ENCODE measurements around the gene CCDC187.
"Not testable (repeated sequence)": the region's sequence is repeated elsewhere in the genome, so short reads cannot be mapped to it uniquely, and the experiment has no call there.

The CCDC187 gene

DNA sequence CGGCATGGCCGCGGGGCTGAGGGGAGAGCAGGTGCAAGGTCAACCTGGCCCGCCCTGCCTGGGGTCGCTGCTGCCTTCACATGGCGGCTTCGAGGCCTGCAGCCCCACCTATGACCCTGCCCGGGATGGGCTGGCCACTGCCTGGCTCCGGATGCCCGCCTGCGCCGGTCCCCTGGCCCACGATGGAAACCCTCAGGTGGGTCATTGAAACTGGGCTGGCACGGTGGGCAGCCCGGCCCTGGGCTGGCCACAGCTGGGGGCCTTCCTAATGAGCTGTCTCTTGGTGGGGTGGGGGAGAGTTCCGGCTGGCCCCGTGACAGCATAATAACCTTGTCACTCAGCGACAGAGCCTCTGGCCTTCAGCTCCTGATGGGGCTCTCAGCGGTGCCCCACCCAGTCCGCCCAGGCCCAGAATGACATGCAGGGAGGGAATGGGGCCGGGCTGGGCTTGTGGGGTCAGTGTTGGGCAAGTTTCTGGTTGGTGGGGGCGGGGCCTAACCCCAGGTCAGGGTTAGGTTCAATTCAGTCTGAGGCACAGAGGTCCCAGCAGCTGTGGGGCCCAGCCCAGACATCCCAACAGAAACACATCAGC lies at the start of gene CCDC187:
Gene CCDC187, minus strand, starts transcription at position 270 of the 592 bp plus-strand sequence. Its CDS starts 264 bp downstream, at position 6.
- DNase-seq: no peak

DNA sequence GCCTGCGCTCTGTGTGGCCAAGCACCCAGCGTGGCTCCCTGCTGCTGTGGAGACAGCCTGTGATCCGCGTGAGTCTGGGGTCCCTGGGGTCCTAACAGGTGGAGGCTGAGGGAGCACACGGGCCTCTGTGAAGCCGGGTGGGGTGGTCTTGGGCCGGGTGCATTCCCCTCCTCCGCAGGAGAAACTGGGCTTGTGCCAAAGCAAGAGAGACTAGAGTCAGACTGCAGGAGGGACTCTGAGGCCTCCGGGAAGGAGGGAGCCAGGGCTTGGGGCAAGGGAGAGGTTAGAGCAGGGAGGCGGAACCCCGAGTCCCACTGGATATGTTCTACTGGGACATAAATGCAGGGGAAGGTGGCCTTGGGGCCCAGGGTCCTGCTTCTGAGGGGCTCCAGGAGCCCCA lies 49.2 kb upstream of the CCDC187 start:
- DNase-seq: no peak

DNA sequence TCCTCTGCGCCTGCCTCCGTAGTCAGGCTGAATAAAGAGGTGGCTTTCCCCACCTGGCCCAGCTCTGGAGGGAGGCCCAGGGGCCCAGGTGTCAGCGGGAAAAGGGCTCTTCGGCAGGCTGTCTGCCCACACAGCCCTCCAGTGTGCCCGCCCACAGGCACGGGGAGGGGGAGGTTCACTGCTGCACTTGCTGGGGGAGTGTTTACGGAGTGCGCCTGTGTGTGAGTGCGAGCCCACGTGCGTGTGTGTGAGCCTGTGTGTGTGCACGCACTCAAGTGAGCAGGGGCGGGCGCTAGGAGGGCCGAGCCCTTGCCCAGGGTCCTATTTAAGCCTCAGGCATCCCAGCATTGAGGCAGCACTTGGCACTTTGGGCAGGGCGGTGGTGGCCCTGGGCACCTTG lies 48.8 kb upstream of the CCDC187 start:
- no peak for DNase-seq

DNA sequence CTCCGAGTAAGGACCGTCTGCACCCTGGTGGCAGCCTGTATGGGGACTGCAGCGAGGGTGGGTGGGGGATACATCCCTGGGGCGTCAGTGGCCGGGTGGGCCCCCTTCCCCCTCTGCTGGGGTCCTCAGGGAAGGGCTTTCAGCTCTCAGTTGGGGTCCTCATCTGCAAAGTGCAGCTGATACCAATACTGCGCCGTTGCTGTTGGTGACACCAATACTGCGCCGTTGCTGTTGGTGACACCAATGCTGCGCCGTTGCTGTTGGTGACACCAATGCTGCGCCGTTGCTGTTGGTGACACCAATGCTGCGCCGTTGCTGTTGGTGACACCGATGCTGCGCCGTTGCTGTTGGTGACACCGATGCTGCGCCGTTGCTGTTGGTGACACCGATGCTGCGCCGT lies 48.0 kb upstream of the CCDC187 start:
- not testable (repeated sequence) for DNase-seq

DNA sequence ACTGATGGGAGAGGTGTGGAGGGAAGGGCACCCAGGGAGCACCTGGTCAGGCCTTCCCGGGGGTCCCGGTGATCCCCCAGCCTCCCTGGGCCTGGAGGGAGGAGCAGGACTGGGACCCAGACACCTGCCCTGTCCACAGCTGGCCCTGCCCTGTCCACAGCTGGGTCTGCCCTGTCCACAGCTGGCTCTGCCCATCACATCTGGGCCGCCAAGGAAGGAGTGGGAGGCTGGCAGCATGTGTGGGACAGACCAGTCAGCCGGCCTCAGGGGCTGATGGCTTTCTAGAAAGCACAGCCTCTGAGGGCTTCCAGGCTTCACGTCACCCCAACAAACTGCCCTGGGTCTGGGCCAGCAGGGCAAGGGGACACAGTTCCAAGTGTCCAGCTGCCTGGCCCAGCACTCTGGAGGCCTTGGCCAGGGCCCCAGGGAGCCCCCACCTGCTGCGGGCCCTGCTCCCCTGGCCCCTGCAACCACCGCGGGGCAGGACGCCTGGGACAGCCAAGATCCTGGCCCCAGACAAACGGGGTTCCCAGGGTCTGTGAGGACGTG lies 47.4 kb upstream of the CCDC187 start:
- DNase-seq: no peak

DNA sequence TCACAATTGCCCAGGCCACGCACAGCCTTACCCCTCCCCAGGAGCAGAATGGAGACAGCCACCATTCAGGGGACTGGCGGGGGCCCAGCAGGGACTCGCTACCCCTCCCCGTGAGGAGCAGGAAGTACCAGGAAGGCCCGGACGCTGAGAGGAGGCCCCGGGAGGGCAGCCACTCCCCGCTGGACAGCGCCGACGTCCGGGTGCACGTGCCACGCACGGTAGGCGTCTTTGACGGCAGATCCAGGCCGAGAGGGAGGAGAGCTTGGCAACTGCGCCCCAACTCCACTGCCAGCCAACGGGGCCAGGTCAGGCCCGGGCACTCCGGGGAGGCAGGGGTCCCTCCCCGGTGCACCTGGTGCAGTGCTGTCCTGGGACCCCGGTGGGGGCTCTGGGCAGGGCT lies 45.7 kb upstream of the CCDC187 start:
- DNase-seq: no peak

DNA sequence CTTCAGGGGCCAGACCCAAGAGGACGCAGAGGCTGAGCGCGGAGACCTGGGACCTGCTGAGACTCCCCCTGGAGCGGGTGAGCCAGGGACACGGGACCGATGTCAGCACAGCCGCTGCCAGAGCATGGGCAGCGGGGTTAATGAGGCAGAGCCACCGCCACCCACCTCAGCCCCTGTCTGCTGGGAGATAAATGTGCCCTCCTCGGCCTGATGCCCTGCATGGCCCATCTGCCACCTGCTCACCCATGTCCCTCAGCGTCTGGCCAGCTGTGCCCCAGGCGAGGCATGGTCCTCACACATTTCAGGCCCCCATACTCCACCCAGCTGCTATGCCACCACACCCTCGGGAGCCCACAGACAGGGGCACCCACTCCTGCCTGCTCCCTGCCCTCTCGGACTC lies 44.8 kb upstream of the CCDC187 start:
- DNase-seq: no peak

DNA sequence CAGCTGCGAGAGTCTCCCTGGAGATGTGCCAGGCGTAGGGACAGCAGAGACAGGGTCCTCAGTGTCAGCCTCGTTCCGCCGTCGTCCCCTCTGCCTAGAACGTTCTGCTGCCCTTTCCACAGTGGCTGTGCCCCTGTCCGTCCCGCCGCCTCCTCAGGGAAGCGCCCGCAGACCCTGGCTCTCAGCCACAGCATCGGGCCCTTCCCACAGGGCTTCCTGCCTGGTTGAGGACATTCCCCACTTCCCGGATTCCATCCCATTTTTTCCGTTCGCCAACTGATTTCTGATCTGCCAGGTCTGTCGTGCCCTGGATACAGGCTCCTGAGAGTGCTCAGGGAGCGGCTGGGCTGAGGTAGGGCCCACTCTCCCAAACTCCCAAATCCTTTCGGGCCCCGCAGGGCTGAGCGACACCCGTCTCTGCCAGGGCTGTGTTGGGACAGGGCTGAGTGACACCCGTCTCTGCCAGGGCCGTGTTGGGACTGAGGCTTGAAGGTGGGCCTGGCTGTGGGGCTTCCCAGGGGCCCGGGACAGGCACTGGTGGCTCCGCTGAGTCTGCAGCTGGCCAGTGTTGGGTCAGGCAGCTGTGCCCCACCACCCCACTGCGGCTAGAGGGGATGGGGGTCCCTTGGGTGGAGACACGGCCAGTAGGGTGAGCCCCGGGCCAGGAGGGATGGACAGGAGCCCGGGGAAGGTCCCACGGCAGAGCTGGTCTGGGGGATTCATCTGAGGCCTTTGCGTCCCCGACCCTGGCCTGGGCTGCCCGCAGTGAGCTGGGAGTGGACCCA lies 43.8 kb upstream of the CCDC187 start:
- DNase-seq: no peak

DNA sequence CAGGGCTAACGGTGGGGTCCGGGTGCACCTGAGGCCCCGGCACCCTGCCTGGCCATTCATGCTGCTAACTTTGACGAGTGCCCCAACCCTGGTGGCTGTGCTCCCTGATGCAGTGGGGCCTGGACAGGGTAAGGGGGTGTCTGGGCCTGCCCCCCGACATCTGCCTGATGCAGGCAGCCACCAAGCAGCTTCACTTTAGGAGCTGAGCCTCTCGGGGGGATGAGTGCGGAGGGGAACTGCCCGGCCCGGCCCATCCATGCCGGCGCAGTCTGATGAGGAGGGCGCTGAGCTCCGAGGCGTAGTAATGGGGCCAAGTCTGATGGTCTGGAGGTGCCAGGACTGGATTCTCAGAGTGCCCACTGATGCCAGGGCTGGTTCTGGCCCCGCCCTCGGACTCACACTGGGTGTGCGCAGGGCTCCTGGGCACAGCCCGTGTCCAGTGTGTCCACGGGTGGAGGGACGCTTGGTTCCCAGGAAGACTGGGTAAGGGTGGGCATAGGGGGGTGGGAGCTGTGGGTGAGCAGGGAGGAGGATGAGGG lies 43.1 kb upstream of the CCDC187 start:
- DNase-seq: no peak

DNA sequence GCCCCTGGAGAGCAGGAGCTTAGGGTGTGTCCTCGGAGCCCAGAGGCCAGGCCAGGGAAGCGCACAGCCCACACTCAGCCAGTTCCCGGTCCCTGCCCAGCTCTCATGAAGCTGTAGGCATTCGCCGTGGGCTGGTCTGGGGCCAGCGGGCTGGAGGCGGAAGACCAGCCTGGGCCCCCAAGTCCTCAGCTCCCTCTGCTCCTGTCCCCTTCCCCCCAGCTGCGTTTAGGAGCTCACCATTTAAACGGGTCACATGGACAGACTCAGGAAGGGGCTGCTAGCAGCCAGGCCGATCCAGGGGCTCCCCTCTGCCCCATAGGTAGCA lies 42.2 kb upstream of the CCDC187 start:
- DNase-seq: no peak

DNA sequence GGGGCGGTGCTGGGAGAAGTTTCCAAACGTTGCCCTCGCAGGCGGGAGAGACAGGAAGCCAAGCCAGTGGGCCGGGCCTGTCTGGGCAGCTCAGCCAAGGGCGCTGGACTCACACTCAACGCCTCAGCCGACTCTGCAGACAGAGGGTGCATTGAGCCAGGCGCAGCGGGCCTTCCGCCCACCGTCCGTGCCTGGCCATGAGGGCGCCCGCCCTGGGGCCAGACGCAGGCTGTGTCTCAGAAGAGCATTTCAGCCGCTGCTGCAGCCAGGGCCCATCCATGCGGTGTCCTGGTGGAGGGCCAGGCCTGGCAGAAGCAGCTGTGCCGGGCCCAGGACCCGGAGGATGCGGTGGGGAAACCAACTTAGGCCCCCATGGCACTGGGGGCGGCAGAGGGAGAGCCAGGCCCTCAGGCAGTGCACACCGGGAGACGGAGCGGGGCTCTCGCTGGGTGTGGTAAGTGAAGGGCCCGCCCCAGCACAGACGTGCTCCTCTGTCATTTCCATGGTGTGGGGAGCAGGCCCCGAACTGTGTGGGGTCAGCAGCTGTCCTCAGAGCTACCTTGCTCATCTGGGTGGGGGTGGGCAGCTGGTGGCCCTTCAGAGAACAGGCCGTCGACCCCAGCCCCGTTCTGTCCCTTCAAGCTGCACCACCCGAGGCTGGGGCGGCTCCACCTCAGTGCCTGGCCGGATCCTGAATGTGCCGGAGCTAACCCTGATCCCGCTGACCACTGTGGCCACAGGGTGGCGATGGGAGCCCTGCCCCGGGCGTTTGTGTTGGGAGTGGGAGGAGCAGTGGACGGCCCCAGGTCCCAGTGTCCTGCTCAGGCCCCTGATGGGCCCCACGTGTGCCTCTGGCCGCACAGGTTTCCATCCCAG lies 41.6 kb upstream of the CCDC187 start:
- DNase-seq: no peak

DNA sequence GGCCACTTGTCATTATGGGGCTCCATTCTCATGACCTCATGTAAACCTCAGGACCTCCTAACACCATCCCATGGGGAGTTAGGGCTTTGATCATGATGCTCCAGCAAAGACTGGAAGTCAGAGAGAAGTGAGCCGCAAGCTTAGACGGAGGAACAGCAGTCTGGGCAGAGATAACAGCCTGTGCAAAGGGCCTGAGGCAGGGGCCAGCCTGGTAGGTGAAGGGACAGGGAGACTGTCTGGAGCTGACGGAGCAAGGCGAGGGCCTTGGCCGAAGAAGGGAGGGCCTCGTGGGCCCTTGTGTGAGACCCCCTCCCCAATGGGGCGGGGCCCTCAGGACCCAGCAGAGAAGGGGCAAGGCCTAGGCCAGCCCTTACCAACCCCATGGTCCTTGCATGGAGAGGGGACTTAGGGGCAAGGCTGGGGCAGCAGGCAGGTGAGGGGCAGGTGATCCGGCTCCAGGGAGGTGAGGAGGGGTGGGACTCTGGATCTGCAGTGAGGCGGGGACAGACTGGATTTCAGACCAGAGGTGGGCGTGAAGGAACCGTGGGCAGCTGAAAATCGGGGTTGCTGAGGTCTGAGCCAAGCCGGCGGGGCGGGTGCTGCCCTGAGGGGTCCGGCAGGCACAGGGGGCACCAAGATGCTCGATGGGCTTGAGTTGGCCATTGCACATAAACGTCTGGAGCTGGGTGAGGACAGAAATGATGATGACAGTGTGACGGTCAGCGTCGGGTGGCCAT lies 40.8 kb upstream of the CCDC187 start:
- DNase-seq: no peak

DNA sequence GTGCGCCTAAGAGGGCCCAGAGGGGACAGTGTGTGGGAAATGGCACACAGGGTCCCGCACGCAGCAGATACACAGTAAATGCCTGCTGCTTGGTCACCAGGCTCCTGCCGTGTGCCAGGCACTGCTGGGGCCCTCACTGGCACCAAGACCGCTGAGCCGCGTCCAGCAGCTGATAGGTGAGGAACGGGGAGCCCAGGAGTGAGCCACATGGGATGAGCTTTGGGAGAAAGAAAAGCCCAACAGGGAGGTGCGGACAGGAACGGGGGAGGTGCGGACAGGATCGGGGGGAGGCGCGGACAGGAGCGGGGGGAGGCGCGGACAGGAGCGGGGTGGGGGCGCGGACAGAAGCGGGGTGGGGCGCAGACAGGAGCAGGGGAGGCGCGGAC lies 40.0 kb upstream of the CCDC187 start:
- no peak for DNase-seq

DNA sequence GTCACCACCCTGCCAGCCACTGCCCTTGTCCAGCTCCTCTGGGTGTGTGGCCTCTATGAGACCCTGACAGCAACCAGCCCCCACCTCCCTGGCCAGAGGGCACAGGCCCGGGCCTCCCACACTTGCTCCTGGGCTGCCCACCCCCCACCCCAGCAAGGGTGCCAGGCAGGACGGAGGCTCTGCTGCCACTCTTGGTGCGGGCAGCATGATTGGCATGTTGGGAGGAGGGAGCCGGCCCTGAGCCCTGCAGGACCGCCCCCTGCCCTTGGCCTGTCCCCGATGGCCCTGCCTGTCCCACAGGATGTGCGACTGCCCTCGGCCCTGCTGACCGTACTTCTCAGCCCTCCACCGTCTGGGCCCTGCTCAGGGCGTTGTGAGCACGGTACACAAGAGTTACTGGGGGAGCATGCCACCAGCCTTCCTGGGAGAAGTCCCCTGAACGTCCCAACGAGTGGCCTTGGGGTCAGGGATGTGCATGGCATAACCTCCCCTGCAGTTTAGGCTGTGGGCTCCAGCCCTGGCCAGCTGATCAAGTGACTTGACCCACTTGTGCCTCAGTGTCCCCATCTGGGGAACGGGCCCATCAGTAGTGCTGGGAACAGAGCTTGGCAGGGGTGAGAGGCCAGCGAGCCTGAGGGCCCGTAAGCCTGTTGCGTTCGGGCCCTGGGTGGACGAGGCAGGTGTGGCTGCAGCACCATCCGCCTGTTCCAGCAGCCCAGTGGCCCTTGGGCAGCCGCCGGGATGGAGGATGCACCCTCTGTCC lies 39.4 kb upstream of the CCDC187 start:
- DNase-seq: no peak

DNA sequence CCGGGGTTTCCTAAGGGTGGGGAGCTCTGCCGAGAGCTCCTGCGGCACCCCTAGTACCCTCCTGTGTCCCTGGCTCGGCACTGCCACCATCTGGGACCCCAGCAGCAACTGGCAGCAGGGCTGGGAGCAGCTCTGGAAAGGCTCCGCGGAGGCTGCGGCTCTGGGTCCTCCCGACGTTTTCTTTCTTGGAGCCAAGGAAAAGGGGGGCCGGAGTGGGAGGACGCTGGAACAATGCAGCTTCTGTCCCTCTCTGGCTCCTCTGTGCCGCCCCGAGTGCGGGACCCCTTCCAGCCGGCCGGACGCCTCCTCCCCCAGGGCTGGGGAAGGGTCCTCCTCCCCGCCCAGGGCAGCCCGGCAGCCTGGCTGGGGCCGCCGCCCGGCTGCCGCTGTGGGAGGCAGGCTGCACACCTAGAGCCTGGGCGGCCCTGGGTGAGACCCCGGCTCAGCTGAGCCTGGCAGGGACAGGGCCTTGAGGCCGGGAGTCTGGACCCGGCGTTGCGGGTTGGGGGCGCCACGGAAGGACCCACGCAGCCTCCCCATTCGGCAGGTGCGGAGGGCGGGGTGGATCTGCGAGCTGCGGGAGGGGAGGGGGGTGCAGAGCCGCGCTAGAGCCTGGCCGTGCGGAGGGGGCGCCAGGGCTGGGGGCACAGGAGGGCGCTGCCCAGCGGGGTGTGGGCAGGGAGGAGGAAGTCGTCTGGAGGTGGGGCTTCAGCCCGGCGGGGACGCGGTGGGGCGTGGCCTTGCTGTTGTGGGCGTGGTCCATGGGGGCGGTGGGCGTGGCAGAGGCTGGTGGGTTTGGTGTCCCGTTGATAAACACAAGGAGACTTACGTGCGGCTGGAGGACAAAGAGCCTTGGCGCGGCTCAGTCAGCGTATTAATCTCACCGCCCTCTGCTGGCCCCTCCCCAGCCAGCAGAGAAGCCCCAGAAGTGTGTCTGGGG lies 38.6 kb upstream of the CCDC187 start:
- peak; percentile 47 for DNase-seq

DNA sequence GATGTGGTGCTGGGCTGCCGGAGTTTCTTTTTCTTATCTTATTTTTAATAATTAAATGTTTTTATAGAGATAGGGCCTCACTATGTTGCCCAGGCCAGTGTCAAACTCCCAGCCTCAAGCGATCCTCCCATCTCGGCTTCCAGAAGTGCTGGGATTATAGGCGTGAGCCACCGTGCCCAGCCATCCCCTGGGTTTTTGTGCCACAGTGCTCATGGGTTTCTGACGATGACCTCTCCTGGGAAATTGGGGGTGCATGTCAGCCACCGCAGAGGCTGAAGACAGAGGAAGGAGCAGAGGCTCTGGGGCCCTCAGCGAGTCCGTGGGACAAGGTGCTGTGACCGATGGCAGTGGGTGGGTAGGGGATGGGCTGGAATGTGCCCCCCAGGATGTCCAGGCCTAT lies 37.9 kb upstream of the CCDC187 start:
- DNase-seq: no peak

DNA sequence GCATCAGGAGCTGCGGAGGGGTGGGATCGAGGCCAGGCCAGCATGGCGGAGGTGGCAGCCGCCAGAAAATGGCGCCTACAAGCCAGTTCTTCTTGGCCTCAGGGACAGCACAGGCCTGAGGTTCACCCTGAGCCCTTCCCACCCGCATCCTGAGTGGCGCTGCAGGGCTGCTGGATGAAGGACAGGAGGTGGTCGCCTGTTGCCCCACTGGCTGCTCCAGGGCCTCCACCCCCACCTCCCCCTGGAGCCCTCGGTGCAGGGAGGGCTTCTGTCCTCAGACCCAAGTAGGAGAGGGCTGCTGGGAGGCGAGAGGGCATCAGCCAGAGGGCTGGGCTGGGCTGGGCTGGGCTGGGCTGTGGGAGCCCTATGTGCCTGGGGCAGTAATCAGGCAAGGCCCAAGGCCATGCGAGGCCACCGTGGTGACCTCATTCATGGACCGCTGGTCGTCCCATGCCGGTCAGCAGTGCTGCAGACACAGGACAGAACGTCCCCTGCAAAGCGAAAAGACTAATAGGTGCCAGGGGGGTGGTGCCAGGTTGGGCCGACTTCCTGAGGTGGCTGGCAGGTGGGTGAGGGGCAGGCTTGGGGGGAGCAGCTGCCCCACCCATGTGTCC lies 37.3 kb upstream of the CCDC187 start:
- DNase-seq: no peak

DNA sequence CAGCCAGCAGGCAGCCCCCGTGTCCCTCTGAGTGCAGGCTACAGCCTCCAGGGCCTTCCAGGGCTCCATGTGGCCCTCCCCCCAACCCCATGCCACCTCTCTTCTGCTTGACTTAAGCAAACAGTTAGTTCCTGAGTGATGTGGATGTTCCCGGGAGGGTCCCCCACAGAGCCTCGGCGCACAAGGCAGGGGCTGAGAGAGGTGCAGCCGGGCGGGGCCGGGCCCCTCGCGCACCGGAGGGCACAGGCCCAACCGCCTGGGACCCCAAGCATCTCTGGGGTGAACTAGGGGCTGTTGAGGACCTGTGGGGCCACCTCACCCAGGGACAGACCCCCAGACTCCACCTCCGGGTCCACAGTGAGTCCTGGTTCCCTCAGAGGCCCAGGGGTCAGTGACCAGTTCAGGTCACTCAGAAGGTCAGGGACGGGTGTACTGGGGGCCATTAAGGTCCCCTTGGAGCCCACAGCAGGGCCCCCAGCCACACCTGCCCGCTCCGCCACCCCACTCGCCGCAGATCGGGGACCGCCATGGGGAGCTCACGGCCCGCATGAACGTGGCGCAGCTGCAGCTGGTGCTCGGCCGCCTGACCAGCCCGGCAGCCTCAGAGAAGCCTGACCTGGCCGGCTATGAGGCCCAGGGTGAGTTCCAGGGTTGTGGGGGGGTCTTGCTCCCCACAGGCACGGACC lies 36.6 kb upstream of the CCDC187 start:
- no peak for DNase-seq

DNA sequence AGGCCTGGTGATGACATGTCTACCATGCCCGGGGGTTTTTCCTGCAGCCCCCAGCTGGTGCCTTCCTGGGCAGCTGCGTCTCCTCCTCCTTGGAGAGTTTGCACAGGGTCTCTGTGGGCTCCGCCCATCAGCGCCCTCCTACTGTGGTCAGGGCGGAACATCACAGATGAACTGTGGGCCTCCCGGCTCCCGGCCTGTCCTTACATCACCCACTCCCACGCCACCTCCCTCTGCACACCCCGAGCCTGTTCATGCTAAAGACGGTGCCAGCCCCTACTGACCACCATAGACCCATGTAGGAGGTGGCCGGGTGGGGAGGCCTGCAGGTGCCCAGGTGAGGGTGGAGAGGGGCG lies 36.0 kb upstream of the CCDC187 start:
- no peak for DNase-seq
